GM18508 (cell line): Measurements from ENCODE around the gene FTO.
"Not testable (repeated sequence)": the region's sequence is repeated elsewhere in the genome, so short reads cannot be mapped to it uniquely, and the experiment has no call there.

Experiments used
- ATAC-seq: cut with Tn5 transposase; IDR thresholded peaks from one replicate; pipeline ENCODE4 v1.9.1; 2021; ENCODE audit warnings: moderate number of reproducible peaks; ENCODE audit not compliant: insufficient read depth, unreplicated experiment

The FTO gene

DNA sequence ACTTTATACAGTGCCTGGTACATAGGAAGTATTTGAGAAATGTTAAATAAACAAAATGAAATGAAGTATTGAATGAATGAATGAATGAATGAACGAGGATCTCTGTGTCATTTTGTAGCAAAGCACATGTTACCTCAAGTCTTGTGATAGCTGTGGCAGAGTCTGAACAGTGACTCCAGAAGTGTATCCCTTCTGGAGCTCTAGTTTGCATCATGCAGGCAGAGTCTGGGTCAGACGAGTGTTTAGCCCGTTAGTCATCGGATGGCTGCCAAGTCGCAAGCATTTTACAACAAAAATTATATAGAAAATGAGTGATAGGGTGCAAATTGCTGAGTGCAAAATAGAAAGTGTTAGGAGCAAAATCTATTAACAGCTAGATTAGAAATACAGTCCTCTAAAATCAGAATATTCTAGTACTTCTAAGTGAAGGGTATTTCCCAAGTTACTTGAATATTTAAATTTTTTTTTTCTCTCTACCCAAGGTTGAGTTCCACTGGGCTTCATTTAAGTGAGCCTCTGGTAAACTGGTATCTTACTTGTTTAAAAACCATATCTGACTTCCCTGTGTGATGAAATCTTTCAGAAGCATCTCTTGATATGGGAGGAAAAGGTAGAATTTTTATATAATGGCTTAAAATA lies 113.3 kb downstream of the FTO start:
- ATAC-seq, result no peak

DNA sequence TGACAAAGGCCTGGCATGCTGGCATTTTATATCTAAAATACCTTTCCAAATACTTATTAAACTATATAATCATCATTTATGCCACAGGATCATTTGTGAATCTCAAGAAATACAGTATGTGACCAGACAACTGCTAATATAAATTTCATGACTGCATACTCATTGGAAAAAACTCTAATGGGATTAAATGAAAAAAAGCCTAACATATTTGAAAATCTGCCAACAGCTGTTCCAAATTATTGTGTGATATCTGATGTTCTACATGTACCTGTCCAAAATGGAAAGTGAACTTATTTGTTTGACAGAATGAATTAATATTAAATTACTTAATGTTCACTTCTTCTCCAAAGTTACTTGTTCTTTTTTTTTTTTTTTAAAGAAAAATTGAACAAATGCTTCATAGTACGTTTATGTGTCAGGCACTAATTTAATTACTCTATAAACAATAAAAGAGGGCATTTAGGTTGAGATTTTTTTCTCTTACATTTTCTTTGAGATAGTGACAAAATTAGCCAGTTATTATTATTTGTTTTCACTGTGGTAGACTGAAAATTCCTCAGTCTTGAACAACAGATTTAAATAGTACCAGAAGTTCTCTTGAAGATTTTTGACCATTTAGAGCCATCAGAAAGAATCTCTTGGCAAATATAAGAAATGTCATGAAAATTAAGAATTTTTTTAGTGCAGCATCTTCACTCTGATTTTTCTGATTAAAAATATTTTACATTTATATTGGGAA lies 114.0 kb downstream of the FTO start:
- no peak for ATAC-seq

DNA sequence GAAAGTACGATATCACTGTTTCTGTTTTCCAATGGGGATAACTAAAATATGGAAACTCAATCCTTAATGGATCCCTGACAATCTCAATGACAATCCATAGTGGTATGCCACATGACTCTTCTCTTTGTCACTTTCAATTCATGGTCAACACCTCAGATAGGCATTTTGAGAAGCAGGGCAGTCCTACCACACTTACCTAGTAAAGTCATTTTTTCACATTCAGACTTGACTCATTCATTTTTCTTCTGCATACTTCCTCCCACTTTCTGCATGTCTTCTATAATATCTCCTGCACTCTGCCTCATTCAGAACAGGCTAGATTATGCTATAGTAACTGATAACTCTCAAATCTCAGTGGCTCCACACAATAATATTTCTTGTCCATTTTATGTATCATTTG lies 117.5 kb downstream of the FTO start:
- no peak for ATAC-seq

DNA sequence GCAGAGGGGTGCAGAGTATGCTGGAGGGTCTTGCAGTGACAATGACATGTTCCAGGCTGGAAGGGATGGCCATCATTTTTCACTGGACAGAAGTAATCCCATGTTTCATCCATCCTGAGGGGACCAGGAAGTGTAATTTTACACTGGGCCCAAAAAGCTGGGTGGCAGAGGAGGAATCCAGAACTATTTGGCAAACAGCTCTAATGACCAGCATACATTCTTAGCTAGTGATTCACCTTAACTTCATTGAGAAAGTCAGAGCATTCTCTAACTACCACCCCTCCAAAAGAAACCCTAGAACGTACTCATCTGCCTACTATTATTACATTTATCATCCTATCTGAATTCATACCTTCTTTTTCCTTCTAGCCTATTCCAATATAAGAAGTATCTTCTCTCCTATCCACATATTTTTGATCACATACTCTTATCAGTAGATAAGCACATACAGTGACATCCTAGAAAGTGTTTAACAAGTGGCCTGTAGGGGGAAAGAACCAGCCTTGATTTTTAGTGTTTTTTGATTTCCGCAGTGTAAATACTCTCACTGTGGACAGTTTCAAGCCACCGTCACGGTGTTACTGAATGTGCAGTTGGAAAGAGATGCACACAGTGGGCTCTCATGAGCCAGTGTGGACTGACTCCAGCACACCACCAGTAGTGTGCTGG lies 118.1 kb downstream of the FTO start:
- no peak for ATAC-seq

DNA sequence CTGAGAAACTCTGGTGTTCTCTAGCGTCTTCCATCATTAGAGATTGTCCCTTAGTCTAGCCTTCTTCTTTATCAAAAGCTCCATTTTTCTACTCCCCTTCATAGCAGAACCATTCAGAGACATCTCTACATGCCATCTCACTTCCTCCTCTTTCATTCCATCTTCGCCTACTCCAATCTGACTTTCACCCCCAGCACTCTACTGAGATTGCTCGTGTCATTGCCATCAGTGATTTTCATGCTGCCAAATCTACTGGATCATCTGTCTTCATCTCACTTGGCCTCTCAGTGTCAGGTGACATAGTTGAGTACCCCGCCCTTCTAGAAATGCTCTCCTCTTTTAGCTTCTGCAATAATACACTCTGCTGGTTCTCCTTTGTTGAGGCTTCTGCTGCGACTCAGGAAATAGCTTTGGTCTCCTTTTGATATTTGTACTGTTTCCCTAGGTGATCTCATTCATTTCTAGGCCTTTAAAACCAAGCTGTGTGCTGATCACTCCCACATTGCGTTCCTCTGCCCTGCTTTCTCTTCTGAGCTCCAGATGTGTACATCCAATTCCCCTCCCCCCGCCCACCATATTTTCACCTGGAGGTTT lies 119.1 kb downstream of the FTO start:
- ATAC-seq, result no peak

DNA sequence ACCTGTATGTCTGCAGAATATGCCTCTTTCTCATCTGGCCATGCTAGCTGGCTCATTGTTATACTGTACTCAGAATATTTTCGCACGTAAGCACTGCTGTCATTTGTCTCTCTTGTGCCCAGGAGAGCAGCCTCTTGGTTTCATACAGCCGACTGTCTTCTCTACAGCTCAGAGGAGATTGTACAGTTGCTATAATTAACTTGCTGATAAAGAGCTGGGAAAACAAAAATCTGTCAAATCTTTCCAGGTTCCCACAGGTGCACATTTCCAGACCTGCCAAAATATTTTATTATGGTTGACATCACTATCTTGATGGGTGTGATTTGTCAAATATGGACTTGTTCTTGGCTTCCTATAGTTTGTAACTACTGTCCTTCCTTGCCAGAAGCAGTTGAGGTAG lies 122.7 kb downstream of the FTO start:
- ATAC-seq, result no peak

DNA sequence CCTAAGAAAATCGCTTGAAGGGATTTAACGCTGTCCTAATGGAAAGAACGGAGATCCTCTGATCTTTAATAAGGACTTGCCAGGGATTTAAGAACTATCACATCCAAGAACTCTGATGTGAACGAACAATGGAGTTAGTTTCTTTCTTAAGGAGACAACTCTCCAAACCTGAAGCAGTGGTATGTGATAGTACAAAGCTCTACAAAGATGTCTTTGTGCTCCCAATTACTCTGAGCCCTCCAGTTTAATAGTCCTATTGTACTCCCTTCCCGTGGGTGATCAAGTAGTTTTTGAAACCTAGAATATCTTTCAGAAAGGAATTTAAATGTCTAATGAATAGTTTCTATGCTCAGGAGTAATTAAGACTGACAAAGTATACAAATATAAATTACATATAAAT lies 123.8 kb downstream of the FTO start:
- no peak for ATAC-seq

DNA sequence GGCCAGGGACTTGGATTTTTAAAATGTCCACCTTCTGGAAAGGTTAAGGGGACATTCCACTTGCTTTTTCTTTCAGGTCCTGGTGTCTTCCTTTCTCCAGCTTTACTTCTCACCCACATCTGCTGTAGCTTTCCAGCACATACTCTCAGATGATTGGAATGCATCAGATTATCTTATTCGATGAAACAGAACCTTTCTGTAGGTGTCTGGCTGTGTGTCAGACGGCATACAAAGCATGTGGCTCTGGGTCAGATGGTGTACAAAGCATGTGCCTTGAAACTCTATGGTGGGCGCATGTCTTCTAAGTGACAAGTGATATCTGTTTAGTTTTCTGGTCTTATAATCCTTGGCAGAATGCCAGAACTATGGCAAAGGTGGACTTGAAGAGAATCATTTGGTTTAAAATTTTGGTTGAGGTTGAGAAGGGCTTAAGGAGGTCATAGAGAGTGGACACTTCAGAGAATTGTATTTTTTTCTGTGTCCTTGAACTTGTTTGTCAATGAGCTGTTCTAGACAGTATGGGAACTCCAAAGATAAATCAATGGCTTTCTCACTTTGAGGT lies 125.3 kb downstream of the FTO start:
- ATAC-seq, result no peak

DNA sequence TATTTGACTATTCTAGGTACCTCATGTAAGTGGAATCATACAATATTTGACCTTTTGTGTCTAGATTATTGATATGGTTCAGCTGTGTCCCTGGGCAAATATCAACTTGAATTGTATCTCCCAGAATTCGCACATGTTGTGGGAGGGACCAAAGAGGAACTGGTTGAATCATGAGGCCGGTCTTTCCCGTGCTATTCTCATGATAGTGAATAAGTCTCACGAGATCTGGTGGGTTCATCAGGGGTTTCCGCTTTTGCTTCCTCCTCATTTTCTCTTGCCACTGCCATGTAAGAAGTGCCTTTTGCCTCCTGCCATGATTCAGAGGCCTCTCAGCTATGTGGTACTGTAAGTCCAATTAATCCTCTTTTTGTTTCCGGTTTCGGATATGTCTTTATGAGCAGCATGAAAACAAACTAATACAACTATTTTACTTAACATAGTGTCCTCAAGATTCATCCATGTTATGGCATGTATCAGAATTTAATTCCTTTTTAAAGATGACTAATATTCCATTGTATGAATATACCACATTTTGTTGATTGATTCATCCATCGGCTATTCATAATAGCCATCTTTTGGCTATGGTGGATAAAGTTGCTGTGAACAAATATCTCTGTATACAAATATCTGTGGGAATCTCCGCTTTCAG lies 129.1 kb downstream of the FTO start:
- ATAC-seq, result no peak

DNA sequence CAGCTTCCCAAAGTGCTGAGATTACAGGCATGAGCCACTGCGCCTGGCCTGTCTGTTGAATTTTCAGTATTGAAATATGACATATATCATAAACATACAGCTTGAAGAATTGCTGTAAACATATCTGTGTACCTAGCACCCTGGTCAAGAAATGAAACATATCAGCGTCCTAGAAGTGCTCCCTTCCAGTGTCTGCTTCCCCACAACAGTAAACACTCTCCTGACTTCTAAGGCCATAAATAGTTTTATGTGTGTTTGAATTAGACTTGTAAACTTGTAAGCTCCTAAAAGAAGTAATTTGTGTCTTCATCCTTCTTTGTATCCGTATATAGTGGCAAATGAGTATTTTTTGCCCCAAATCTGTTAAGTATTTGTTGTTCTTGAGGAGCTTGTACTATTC lies 132.2 kb downstream of the FTO start:
- no peak for ATAC-seq

DNA sequence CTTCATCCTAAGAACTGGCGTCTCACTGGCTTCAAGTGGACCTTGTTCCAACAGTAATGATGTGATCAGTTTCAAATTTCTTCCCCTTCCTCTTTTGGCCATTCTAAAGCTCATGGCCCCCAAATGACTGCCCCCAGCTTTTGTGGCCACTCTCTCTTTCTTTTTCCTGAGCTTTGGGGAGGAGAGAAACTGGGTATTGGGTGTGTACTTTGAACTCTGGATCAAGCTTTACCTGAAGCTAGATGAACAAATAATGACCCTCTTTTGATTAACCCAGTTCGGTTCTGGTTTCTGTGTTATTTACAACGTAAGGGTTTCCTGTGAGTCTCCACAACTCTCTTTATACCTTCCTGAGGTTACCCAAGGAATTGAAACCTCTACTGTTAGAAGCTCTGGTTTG lies 132.7 kb downstream of the FTO start:
- no peak for ATAC-seq

DNA sequence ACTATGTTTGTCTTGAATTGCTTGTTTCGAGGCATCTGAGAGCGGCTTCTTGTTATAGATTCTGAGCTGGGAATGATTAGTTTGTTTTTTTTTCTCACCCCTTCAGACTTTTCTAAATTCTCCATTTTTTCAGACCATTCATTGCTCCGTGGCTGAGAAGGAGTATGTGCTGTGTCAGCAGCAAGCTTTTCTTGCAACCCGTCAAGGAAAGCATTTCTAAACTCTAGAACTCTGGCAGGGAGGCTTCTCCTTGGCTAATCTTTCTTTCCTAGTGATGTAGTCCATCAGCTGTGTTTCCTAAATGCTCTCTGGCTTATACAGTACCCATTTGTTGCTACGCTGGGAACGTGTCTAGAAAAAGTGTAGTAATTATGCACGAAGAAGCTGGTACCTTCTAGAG lies 133.5 kb downstream of the FTO start:
- ATAC-seq, result no peak

DNA sequence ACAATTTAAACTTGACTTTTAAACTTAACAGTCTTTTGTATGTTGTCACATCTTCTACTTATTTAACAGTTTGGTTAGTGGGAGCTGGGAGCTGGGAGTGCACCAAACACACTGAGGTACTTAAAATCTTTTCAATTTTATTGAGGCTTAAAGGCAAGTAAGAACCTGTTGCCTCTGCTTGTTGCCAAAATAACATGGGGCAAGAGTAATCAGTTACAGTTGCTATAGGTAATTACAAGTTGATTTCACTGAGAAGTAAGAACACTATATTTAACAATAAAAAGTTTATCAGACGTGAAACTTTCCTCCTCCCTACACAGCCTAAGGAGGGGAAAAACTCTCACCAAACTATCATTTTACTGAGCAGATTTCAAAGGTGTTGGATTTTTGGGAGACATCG lies 135.2 kb downstream of the FTO start:
- ATAC-seq, result no peak

DNA sequence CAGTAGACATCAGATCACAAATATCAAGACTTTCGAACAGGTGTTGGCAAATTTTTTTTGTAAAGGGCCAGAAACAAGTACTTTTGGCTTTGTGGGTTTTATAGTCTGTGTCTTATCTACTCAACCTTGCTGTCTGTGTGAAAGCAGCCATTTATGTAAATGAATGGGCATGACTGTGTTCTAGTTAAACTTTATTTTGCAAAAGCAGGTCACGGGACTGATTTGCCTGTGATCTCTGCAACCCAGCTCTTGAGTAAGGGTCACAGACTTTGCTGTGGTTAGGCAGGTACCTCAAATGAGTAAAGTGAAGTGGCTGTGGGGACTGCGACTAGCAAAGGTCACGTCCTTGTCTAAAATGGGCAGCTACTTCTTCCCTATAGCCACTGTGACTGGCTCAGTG lies 136.5 kb downstream of the FTO start:
- no peak for ATAC-seq

DNA sequence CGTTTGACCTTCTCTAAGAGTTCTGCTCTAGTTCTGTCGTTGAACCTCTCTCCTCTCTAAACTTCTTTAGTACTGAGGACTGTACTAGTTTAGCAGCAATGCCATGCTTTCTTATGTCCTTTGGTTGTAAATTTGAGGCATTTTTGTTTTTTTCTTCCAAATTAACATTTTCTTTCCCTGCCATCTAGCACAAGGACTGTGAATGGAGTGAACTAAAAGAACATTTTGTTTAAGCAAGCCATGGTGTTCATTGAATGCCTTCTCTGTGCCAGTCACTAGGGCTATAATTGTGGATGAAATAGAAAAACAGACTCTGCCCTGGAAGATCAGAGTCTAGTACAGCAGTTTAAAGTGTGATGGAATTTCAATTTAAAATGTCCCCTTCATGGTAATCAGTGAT lies 137.9 kb downstream of the FTO start:
- ATAC-seq, result no peak

DNA sequence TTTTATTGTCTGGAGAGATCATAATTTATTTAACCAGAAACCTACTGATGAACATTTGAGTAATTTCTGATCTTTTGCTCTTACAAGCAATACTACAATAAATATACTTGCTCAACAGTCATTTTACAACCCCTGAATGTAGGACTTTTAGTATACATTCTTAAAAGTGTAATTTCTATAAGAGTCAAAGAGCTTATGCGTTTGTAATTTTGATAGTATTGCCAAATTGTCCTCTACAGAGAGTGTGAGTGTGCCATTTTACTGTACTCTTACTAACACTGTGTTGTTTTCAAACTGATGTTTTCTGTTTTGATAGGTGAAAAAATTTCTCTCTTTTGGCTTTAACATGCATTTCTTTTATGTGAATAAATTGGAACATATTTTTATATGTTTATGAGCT lies 139.1 kb downstream of the FTO start:
- no peak for ATAC-seq

DNA sequence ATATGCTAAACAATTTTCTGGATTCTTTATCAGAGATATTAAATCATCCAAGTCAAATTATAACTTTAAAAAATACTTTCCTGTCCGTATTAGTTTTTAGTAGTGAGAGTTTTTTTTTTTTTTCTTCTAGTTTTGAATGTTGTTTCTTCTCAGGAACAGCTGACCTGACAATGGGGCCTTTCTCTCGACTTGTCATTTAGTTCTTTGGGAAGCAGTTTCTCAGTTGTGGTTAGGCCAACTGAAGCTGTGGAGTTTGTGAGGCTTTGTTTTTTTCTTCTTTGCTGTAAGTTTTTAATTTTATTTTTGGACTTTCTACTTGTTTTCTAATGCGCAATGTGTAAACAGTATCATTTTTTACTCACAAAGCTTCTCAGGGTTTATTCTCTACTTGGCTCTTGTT lies 140.8 kb downstream of the FTO start:
- no peak for ATAC-seq

DNA sequence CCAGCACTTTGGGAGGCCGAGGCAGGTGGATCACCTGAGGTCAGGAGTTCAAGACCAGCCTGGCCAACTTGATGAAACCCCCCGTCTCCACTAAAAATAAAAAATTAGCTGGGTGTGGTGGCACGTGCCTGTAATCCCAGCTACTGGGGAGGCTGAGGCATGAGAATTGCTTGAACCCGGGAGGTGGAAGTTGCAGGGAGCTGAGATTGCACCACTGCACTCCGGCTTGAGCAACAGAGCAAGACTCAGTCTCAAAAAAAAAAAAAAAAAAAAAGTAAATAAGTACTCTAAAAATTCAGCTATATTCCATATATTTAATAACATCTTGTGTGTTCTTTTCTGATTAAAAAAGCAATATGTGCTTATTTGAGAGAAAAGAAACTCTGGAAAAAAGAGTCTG lies 142.6 kb downstream of the FTO start:
- not testable (repeated sequence) for ATAC-seq

DNA sequence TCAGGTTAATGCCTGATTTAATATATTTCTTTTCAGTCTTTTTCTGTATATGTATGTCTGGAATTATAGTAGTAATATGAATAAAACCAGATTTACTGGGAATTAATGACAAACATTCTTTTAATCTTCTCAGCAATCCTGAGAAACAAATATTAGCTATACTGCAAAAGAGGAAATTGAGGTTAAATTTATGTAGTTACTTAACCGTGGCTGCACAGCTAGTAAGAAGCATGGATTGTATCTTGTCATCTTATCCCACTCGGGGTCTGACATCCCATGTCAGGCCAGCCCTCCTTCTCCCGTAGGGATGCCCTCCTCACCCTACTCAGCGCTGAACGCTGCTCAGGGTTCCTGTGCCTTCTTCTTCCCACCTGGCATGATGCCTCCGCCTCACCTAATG lies 143.0 kb downstream of the FTO start:
- no peak for ATAC-seq

DNA sequence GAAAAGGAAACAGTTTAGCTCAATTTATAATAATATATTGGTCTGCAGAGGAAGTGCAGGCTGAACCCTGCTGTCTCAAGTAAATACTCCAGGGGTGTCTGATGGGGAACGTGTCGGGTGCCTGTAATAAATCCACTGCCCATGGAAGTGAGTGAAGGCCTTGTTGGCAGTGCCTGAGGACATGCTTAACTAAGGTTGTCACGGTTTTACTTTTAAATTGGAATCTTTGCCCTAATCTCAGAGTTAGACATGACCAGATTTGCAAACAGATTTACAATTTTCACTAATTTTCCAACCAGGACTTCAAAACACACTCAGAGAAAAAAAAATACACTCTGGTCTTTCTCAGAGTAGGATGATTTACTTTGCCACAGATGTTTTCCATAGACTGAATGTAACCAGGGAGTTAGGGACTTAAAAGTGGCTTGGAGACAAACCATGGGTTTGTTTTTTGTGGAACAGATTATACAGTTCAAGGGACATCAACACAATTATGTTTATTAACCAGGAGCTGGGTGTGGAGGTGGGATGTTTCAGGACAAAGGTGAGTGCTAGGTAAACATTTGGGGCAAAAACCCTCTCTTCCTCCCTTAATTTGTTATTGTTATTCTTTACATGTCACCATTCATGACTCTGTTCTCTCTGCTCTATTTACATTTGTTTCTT lies 144.5 kb downstream of the FTO start:
- no peak for ATAC-seq
